Activated T-cell treated with anti-CD3 and anti-CD28 coated beads, Interleukin-2, amount 50 U/mL, for 4 hours (primary cell): Measurements from ENCODE around the gene SNX11. TPM values are rescaled to one million over a fixed set of nuclear protein-coding genes. Genes with fewer than 3 reads are reported as not detected.

Experiments used
- ATAC-seq, 2 donors: fragments of 200-7000 bp; cut with Tn5 transposase; one replicate each; pipeline ENCODE4 v1.10.0; 2021
- DNase-seq: peaks from one replicate; pipeline ENCODE4 v3.0.0-alpha.2; 2020
- H3K27me3 Mint-ChIP-seq: one replicate; pipeline ENCODE4 v1.8.0; 2021; ENCODE audit warnings: low read depth, mixed read lengths
- H3K36me3 Mint-ChIP-seq: one replicate; pipeline ENCODE4 v1.8.0; 2022; ENCODE audit warnings: mixed read lengths; ENCODE audit not compliant: insufficient read depth
- H3K4me1 Mint-ChIP-seq: one replicate; pipeline ENCODE4 v1.8.0; 2021; ENCODE audit warnings: low read depth, mixed read lengths
- H3K4me3 Mint-ChIP-seq: one replicate; pipeline ENCODE4 v1.8.0; 2021; ENCODE audit warnings: mild to moderate bottlenecking, moderate library complexity, mixed read lengths
- H3K9me3 Mint-ChIP-seq: one replicate; pipeline ENCODE4 v1.8.0; 2021; ENCODE audit warnings: mixed read lengths
- total RNA-seq, 3 donors: library from RNA; stranded (reverse); gene quantifications; one replicate each; pipeline ENCODE4 v1.2.1, GENCODE V29; 2021

SNX11 gene
- total RNA-seq, 3 donors from 2014 or later = 30.5 to 41.9 (median 30.9) TPM

GRCh38 chr17:48106802-48107136 is 797 bp upstream of the SNX11 start:
- DNase-seq (no peak), ATAC-seq (no peak)
- H3K36me3 Mint-ChIP-seq = no peaks in the 10 kb centered on the region
- no peaks in the 10 kb centered on the region for H3K27me3 Mint-ChIP-seq
- H3K4me3 Mint-ChIP-seq = peak overlapping the region; percentile 98
- H3K4me1 Mint-ChIP-seq = peaks cover 52% of the 10 kb centered on the region
- H3K9me3 Mint-ChIP-seq = no peaks in the 10 kb centered on the region

DNA sequence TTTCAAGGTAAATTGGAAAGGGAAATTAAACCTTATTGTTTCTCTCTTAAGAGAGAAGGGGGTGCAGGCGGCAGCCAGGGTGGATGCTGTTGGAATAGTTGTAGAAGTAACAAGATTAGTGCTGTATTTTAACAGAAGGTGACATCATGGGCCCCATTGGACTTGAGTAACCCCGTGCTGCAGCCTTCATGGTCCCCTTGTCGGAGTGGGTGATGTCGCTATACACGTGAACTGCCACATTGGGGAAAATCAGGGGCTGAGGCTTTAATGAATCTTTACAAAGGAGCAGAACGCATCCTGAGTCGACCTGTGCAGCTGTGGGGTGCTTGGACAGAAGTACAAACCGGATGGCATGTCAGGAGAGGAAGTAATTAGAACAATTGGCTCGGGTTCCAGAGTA is 3.2 kb downstream of the SNX11 start:
- H3K9me3 Mint-ChIP-seq = no peaks in the 10 kb centered on the region
- H3K36me3 Mint-ChIP-seq = peaks cover 7% of the 10 kb centered on the region
- peaks cover 56% of the 10 kb centered on the region for H3K4me1 Mint-ChIP-seq
- ATAC-seq (no peak), DNase-seq (no peak)
- H3K4me3 Mint-ChIP-seq = peak overlapping the region; percentile 42
- no peaks in the 10 kb centered on the region for H3K27me3 Mint-ChIP-seq

DNA sequence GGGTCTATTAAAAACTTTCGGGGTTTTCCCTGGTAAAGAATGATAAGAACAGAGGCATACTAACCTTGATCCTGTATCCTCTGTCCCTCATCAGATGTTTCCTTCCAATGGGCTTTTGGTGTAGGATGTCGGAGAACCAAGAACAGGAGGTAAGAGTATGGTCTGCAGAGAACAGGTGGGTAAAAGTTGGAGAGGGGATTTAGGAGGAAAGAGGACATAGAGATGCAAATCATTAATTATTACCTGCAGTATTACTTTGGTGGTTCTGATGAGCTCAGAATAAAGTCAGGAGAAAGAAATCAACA is 4.3 kb downstream of the SNX11 start:
- Mint-ChIP-seq H3K9me3 (no peaks in the 10 kb centered on the region), H3K27me3 (no peaks in the 10 kb centered on the region), H3K36me3 (peaks cover 7% of the 10 kb centered on the region), H3K4me1 (peaks cover 53% of the 10 kb centered on the region), H3K4me3 (peak overlapping the region; percentile 74)
- ATAC-seq (no peak), DNase-seq (no peak)

- Mint-ChIP-seq H3K4me1 (peaks cover 44% of the 10 kb centered on the region), H3K27me3 (no peaks in the 10 kb centered on the region)
- ATAC-seq = peak; percentile 51 to 65
Measured at GRCh38 chr17:48113201-48113676, 5.7 kb downstream of the SNX11 start.

GRCh38 chr17:48121923-48122664 is 14.5 kb downstream of the SNX11 start:
- Mint-ChIP-seq H3K36me3 (peaks cover 26% of the 10 kb centered on the region), H3K27me3 (no peaks in the 10 kb centered on the region), H3K4me1 (no peaks in the 10 kb centered on the region), H3K9me3 (no peaks in the 10 kb centered on the region), H3K4me3 (no peak overlapping the region)
- no peak for DNase-seq
- ATAC-seq = no peak

More at GRCh38 chr17:48113201-48113676, 5.7 kb downstream of the SNX11 start:
- Mint-ChIP-seq H3K4me3 (peak overlapping the region; percentile 58), H3K9me3 (no peaks in the 10 kb centered on the region), H3K36me3 (peaks cover 12% of the 10 kb centered on the region)
- peak; percentile 26 for DNase-seq

DNA sequence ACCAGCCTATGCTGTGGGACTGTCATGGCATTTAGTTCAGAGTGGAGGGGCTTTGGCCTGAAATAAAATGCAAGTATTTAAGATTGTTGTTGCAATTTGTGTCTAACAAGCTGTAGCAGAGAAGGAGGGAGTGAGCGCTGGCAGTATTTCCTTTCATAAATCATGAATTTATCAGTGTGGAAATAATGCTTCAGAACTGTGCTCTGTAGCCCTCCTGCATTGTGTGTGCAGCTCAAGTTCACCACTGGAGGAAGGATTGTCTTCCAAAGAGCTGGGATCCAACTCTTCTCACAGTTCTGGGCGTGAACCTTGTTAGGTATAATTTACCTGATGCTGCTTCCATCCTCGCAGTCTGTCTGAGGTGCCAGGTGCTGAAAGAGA is 15.1 kb downstream of the SNX11 start:
- ATAC-seq (no peak), DNase-seq (no peak)
- Mint-ChIP-seq H3K27me3 (no peaks in the 10 kb centered on the region), H3K9me3 (no peaks in the 10 kb centered on the region), H3K4me1 (no peaks in the 10 kb centered on the region), H3K36me3 (peaks cover 25% of the 10 kb centered on the region), H3K4me3 (no peak overlapping the region)

DNA sequence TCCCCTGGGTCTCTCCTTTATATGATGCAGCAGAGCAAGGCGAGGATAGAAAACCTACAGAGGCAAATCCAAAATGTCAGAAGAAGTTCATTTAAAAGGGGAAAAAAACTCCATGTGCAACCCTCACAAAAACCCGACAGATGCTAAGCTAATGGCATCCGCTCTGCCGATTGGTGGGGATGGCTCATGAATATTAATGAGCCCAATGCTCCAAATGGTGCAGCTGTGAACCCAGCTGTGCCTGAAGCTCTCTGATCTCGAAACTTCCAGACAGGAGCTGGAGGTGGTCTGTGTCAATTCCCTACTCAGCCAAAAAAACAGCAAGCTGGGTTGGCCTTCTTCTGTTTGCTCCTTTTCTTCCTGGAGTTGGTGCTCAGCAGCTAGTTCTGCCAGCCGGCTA is 15.5 kb downstream of the SNX11 start:
- Mint-ChIP-seq H3K9me3 (no peaks in the 10 kb centered on the region), H3K4me1 (no peaks in the 10 kb centered on the region), H3K4me3 (no peak overlapping the region), H3K36me3 (peaks cover 21% of the 10 kb centered on the region), H3K27me3 (no peaks in the 10 kb centered on the region)
- DNase-seq = no peak
- no peak for ATAC-seq

DNA sequence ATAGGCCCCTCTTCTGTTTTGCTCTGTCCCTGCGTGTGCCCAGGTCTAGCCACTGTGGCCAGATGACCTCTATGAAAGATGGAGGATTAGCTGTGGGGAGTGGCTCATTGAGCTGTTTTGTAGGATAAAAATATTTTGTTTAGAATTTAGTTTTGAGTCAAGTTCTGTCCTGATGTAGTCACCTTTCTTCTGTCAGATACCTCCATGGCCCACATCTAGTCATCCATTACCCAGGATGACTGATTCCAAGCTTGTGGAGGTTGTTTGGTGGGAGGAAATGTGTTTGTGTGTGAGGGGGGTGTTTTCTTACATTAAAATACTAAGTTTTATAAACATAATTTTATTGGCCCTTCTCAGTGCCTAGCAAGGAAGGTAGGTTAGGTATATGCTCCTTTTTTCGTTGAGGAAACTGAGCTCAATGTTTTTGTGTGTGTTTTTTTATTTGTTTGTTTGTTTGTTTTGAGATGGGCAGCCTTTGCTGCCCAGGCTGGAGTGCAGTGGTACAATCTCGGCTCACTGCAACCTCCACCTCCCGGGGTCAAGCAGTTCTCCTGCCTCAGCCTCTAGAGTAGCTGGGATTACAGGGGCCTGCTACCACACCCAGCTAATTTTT is 16.3 kb downstream of the SNX11 start:
- H3K9me3 Mint-ChIP-seq = no peaks in the 10 kb centered on the region
- ATAC-seq (no peak), DNase-seq (no peak)
- H3K4me3 Mint-ChIP-seq = no peak overlapping the region
- no peaks in the 10 kb centered on the region for H3K27me3 Mint-ChIP-seq
- H3K4me1 Mint-ChIP-seq = no peaks in the 10 kb centered on the region
- peaks cover 19% of the 10 kb centered on the region for H3K36me3 Mint-ChIP-seq

DNA sequence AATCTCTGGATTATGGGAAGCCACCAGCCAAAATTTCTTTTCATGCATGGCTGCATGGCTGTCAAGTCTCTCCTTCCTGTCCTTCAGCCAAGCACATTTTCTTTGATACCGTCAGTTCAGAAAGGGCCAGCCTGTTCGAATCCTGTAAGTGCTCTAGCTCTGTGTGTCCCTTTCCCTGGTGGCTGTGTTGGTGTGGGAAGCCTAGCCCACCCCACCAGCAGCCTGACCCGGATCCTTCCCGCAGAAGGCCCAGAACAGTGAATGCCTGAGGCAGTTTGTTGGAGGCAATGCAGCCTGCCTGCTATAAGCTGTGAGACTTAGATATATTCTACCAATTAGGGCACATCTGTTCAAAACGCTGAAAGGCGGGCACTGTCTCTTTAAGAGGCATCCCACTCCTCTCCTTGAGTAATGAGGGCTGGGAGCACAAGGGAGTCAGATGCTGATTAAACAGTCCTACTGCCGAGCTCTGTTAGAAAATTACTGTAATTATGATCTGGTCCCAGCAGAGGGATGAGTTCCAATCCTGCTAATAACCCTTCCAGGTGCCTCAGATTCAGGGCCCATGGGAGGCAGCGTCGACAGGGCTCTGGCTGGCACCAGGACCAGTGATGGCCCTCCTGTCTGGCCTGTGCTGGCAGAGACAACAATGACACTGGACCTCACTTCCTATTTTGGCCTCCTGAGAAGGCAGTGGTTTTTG is 18.4 kb downstream of the SNX11 start:
- Mint-ChIP-seq H3K4me1 (no peaks in the 10 kb centered on the region), H3K36me3 (peaks cover 11% of the 10 kb centered on the region), H3K27me3 (no peaks in the 10 kb centered on the region), H3K4me3 (no peak overlapping the region), H3K9me3 (no peaks in the 10 kb centered on the region)
- ATAC-seq (no peak), DNase-seq (no peak)

- H3K4me3 Mint-ChIP-seq = no peak overlapping the region
- H3K27me3 Mint-ChIP-seq = no peaks in the 10 kb centered on the region
- peaks cover 8% of the 10 kb centered on the region for H3K36me3 Mint-ChIP-seq
- no peaks in the 10 kb centered on the region for H3K4me1 Mint-ChIP-seq
- ATAC-seq = no peak
- no peaks in the 10 kb centered on the region for H3K9me3 Mint-ChIP-seq
- no peak for DNase-seq
Measured at GRCh38 chr17:48126532-48126850, 18.9 kb downstream of the SNX11 start.

- H3K36me3 Mint-ChIP-seq = peaks cover 5% of the 10 kb centered on the region
- no peak for ATAC-seq
- no peak for DNase-seq
- no peak overlapping the region for H3K4me3 Mint-ChIP-seq
- no peaks in the 10 kb centered on the region for H3K4me1 Mint-ChIP-seq
- H3K27me3 Mint-ChIP-seq = no peaks in the 10 kb centered on the region
- no peaks in the 10 kb centered on the region for H3K9me3 Mint-ChIP-seq
Measured at GRCh38 chr17:48127371-48128051, 19.9 kb downstream of the SNX11 start.

DNA sequence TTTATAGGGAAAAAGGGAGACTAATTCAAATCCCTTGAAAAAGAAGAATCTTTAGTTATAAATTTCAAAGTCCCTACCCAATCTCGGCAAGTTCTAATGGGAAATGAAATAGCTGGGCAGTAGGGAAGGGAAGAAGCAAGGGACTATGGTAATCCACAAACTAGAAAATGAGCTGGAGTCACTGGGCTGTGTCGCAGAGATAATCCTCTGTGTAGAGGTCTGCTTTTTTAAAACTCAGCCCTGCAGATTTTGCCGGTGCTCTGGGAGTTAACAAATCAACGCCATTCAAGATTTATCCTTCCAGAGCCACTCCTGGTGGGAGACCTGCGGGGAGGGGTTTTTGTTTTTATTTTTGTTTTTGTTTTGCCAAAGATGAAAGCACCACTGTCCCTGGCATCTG is 20.8 kb downstream of the SNX11 start:
- no peak overlapping the region for H3K4me3 Mint-ChIP-seq
- DNase-seq = no peak
- no peaks in the 10 kb centered on the region for H3K4me1 Mint-ChIP-seq
- H3K27me3 Mint-ChIP-seq = no peaks in the 10 kb centered on the region
- H3K9me3 Mint-ChIP-seq = no peaks in the 10 kb centered on the region
- H3K36me3 Mint-ChIP-seq = peaks cover 3% of the 10 kb centered on the region
- ATAC-seq = no peak

DNA sequence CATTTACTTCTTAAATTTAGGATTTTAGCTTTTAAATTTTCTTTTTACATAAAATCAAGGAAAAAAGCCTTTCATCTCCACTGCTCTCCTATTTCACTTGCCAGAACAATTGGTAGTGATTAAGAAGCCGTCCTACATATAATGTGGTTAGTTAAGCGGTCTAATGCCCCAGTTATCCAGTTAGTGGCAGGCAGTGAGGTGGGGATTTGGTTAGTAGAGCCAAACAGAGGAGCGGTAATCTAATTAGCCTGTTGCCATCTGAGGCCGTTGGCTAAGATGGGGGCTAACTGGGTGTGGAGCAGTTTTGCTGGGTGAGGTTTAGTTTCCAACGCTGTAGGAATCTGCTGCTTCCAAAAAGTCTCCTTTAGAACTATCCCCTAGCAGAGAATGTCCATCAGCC is 22.4 kb downstream of the SNX11 start:
- Mint-ChIP-seq H3K27me3 (no peaks in the 10 kb centered on the region), H3K4me3 (no peak overlapping the region), H3K9me3 (no peaks in the 10 kb centered on the region), H3K4me1 (no peaks in the 10 kb centered on the region), H3K36me3 (peaks cover 3% of the 10 kb centered on the region)
- no peak for ATAC-seq
- no peak for DNase-seq

DNA sequence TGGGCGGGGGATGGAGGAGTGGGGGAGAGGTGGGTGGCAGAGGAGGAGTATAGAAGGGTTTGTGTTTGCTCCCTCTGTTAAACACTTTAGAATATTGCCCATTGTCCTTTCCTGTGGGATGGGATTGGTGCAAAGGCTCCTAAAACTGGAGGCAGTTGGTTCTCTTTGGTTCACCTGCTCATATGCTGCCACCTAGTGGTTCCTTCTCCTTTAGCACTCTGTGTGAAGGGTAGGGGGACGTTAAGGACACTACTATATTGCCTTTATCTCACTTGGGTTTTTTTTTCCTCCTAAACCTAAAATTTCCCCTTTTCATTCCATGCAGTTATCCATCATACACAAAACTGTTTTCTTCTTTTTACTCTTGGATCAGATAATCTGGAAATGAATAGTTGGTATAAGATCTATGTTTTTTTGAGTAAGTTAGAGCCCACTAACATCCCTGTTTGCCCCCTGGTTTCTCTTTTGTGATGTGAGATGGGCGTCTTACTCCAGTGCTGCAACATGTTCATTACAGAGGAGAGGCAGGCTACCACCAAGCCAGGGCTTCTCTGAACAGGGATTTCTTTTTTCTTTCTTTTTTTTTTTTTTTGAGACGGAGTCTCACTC is 23.8 kb downstream of the SNX11 start:
- Mint-ChIP-seq H3K4me1 (no peaks in the 10 kb centered on the region), H3K36me3 (peaks cover 3% of the 10 kb centered on the region), H3K4me3 (no peak overlapping the region), H3K9me3 (no peaks in the 10 kb centered on the region), H3K27me3 (no peaks in the 10 kb centered on the region)
- ATAC-seq = peak; percentile 80 to 85
- DNase-seq = peak; percentile 39
